Measurements from ENCODE around the gene CENPU. TPM values are rescaled to one million over a fixed set of nuclear protein-coding genes. Genes with fewer than 3 reads are reported as not detected.

Gene CENPU
- total and polyA plus RNA-seq, 2 of the 13 experiments (the other 11 are each of a cell fraction or from before 2014, with no cell fraction given), result 11.7 to 35.8 TPM

- TF ChIP-seq ZNF83 (CRISPR knock-in tag; IDR thresholded peaks at IDR 0.05; ENCODE audit: borderline replicate concordance), result peak; percentile 93; the same call in 1 of the 2 replicates
- TF ChIP-seq, protein P1, sequence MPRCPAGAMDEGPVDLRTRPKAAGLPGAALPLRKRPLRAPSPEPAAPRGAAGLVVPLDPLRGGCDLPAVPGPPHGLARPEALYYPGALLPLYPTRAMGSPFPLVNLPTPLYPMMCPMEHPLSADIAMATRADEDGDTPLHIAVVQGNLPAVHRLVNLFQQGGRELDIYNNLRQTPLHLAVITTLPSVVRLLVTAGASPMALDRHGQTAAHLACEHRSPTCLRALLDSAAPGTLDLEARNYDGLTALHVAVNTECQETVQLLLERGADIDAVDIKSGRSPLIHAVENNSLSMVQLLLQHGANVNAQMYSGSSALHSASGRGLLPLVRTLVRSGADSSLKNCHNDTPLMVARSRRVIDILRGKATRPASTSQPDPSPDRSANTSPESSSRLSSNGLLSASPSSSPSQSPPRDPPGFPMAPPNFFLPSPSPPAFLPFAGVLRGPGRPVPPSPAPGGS (CRISPR knock-in tag; IDR thresholded peaks at IDR 0.05), result peak; percentile 95; the same call in 1 of the 2 replicates
- TF ChIP-seq ZNF782 (CRISPR knock-in tag; IDR thresholded peaks at IDR 0.05; ENCODE audit: borderline replicate concordance), result no peak; the same call in 1 of the 2 replicates
- TF ChIP-seq ARNTL (CRISPR knock-in tag; IDR thresholded peaks at IDR 0.05), result peak; percentile 97
- TF ChIP-seq SP4 (CRISPR knock-in tag; IDR thresholded peaks at IDR 0.05), result peak; percentile 97
- TF ChIP-seq GZF1 (CRISPR knock-in tag; IDR thresholded peaks at IDR 0.05), result peak; percentile 70; the same call in 1 of the 2 replicates
- peak; percentile 85; the same call in 1 of the 2 replicates for TF ChIP-seq IRX3 (CRISPR knock-in tag; IDR thresholded peaks at IDR 0.05; ENCODE audit: borderline replicate concordance, low read depth)
- peak; percentile 93 for TF ChIP-seq ZNF253 (CRISPR knock-in tag; IDR thresholded peaks at IDR 0.05; ENCODE audit: borderline replicate concordance)
- TF ChIP-seq PTBP1 (IDR thresholded peaks at IDR 0.05; ENCODE audit: low read depth, low read length, poor library complexity, severe bottlenecking), result peak; percentile 93
- TF ChIP-seq ZNF704 (CRISPR knock-in tag; IDR thresholded peaks at IDR 0.05; ENCODE audit: borderline replicate concordance), result peak; percentile 91
- TF ChIP-seq, protein P2, sequence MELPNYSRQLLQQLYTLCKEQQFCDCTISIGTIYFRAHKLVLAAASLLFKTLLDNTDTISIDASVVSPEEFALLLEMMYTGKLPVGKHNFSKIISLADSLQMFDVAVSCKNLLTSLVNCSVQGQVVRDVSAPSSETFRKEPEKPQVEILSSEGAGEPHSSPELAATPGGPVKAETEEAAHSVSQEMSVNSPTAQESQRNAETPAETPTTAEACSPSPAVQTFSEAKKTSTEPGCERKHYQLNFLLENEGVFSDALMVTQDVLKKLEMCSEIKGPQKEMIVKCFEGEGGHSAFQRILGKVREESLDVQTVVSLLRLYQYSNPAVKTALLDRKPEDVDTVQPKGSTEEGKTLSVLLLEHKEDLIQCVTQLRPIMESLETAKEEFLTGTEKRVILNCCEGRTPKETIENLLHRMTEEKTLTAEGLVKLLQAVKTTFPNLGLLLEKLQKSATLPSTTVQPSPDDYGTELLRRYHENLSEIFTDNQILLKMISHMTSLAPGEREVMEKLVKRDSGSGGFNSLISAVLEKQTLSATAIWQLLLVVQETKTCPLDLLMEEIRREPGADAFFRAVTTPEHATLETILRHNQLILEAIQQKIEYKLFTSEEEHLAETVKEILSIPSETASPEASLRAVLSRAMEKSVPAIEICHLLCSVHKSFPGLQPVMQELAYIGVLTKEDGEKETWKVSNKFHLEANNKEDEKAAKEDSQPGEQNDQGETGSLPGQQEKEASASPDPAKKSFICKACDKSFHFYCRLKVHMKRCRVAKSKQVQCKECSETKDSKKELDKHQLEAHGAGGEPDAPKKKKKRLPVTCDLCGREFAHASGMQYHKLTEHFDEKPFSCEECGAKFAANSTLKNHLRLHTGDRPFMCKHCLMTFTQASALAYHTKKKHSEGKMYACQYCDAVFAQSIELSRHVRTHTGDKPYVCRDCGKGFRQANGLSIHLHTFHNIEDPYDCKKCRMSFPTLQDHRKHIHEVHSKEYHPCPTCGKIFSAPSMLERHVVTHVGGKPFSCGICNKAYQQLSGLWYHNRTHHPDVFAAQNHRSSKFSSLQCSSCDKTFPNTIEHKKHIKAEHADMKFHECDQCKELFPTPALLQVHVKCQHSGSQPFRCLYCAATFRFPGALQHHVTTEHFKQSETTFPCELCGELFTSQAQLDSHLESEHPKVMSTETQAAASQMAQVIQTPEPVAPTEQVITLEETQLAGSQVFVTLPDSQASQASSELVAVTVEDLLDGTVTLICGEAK (IDR thresholded peaks at IDR 0.05), result no peak
- TF ChIP-seq, protein P2 (CRISPR knock-in tag; IDR thresholded peaks at IDR 0.05), result peak; percentile 91
- peak; percentile 77; the same call in 1 of the 2 replicates for TF ChIP-seq HNF4G (IDR thresholded peaks at IDR 0.05; ENCODE audit: borderline replicate concordance, low read depth, low read length)
- TF ChIP-seq HNF4G (CRISPR knock-in tag; IDR thresholded peaks at IDR 0.05; ENCODE audit: borderline replicate concordance, low read depth), result peak; percentile 78; the same call in 1 of the 2 replicates
- TF ChIP-seq AKAP8 (CRISPR knock-in tag; IDR thresholded peaks at IDR 0.05), result no peak
These were observed at the start of gene CENPU (continued) for GRCh38 chr4:184733654-184734524.
